ENCODE data around the gene CDNF.
"Not testable (repeated sequence)": the region's sequence is repeated elsewhere in the genome, so short reads cannot be mapped to it uniquely, and the experiment has no call there.

The CDNF gene

GRCh38 chr10:14864466-14864865 lies 26.6 kb upstream of the CDNF start:
- peaks cover 49% of the 10 kb centered on the region for H3K36me3 ChIP-seq (ENCODE audit: control insufficient read depth, insufficient read depth, low read length)
- not testable (repeated sequence) for H3K9me3 ChIP-seq (ENCODE audit: control insufficient read depth, insufficient read depth, low read length); H3K4me3 ChIP-seq (ENCODE audit: low read depth, low read length)

GRCh38 chr10:14860791-14861190 lies 23.0 kb upstream of the CDNF start:
- no peaks in the 10 kb centered on the region for H3K9me3 ChIP-seq (ENCODE audit: control insufficient read depth, insufficient read depth, low read length)
- no peaks in the 10 kb centered on the region for H3K27me3 ChIP-seq (ENCODE audit: control insufficient read depth, insufficient read depth, low read length)
- no peak overlapping the region for H3K4me3 ChIP-seq (ENCODE audit: low read depth, low read length)
- no peaks in the 10 kb centered on the region for H3K4me1 ChIP-seq (ENCODE audit: control insufficient read depth, insufficient read depth, low read length)
- H3K27ac ChIP-seq (ENCODE audit: low read depth, low read length): no peak overlapping the region
- H3K36me3 ChIP-seq (ENCODE audit: control insufficient read depth, insufficient read depth, low read length): peaks cover 49% of the 10 kb centered on the region
- no peak overlapping the region for H3K9ac ChIP-seq (ENCODE audit: low read depth, low read length)

More at GRCh38 chr10:14864466-14864865, 26.6 kb upstream of the CDNF start:
- H3K27me3 ChIP-seq (ENCODE audit: control insufficient read depth, insufficient read depth, low read length); H3K4me1 ChIP-seq (ENCODE audit: control insufficient read depth, insufficient read depth, low read length); H3K9ac ChIP-seq (ENCODE audit: low read depth, low read length); H3K27ac ChIP-seq (ENCODE audit: low read depth, low read length): not testable (repeated sequence)

- Histone ChIP-seq H3K9ac (ENCODE audit: low read depth, low read length) (no peak overlapping the region), H3K36me3 (ENCODE audit: control insufficient read depth, insufficient read depth, low read length) (peaks cover 58% of the 10 kb centered on the region), H3K4me1 (ENCODE audit: control insufficient read depth, insufficient read depth, low read length) (no peaks in the 10 kb centered on the region), H3K27ac (ENCODE audit: low read depth, low read length) (no peak overlapping the region), H3K4me3 (ENCODE audit: low read depth, low read length) (no peak overlapping the region), H3K27me3 (ENCODE audit: control insufficient read depth, insufficient read depth, low read length) (no peaks in the 10 kb centered on the region), H3K9me3 (ENCODE audit: control insufficient read depth, insufficient read depth, low read length) (no peaks in the 10 kb centered on the region)
These were observed 21.9 kb upstream of the CDNF start for GRCh38 chr10:14859775-14860174.

- Histone ChIP-seq H3K9ac (ENCODE audit: low read depth, low read length) (no peak overlapping the region), H3K9me3 (ENCODE audit: control insufficient read depth, insufficient read depth, low read length) (no peaks in the 10 kb centered on the region), H3K36me3 (ENCODE audit: control insufficient read depth, insufficient read depth, low read length) (peaks cover 65% of the 10 kb centered on the region), H3K27me3 (ENCODE audit: control insufficient read depth, insufficient read depth, low read length) (no peaks in the 10 kb centered on the region), H3K27ac (ENCODE audit: low read depth, low read length) (no peak overlapping the region), H3K4me3 (ENCODE audit: low read depth, low read length) (no peak overlapping the region), H3K4me1 (ENCODE audit: control insufficient read depth, insufficient read depth, low read length) (no peaks in the 10 kb centered on the region)
These were observed 21.2 kb upstream of the CDNF start for GRCh38 chr10:14859043-14859442.

- Histone ChIP-seq H3K36me3 (ENCODE audit: control insufficient read depth, insufficient read depth, low read length) (peaks cover 69% of the 10 kb centered on the region), H3K4me1 (ENCODE audit: control insufficient read depth, insufficient read depth, low read length) (no peaks in the 10 kb centered on the region), H3K9me3 (ENCODE audit: control insufficient read depth, insufficient read depth, low read length) (no peaks in the 10 kb centered on the region), H3K27me3 (ENCODE audit: control insufficient read depth, insufficient read depth, low read length) (no peaks in the 10 kb centered on the region), H3K9ac (ENCODE audit: low read depth, low read length) (no peak overlapping the region), H3K4me3 (ENCODE audit: low read depth, low read length) (no peak overlapping the region), H3K27ac (ENCODE audit: low read depth, low read length) (no peak overlapping the region)
These were observed 20.6 kb upstream of the CDNF start for GRCh38 chr10:14858338-14858960.

GRCh38 chr10:14855453-14855852 lies 17.6 kb upstream of the CDNF start:
- peaks cover 88% of the 10 kb centered on the region for H3K36me3 ChIP-seq (ENCODE audit: control insufficient read depth, insufficient read depth, low read length)
- H3K27me3 ChIP-seq (ENCODE audit: control insufficient read depth, insufficient read depth, low read length): no peaks in the 10 kb centered on the region
- H3K9ac ChIP-seq (ENCODE audit: low read depth, low read length): no peak overlapping the region
- H3K9me3 ChIP-seq (ENCODE audit: control insufficient read depth, insufficient read depth, low read length): no peaks in the 10 kb centered on the region
- H3K4me3 ChIP-seq (ENCODE audit: low read depth, low read length): no peak overlapping the region
- H3K4me1 ChIP-seq (ENCODE audit: control insufficient read depth, insufficient read depth, low read length): no peaks in the 10 kb centered on the region
- no peak overlapping the region for H3K27ac ChIP-seq (ENCODE audit: low read depth, low read length)

GRCh38 chr10:14852236-14852635 lies 14.4 kb upstream of the CDNF start:
- H3K27me3 ChIP-seq (ENCODE audit: control insufficient read depth, insufficient read depth, low read length): no peaks in the 10 kb centered on the region
- H3K4me3 ChIP-seq (ENCODE audit: low read depth, low read length): no peak overlapping the region
- H3K9me3 ChIP-seq (ENCODE audit: control insufficient read depth, insufficient read depth, low read length): no peaks in the 10 kb centered on the region
- peaks cover 82% of the 10 kb centered on the region for H3K36me3 ChIP-seq (ENCODE audit: control insufficient read depth, insufficient read depth, low read length)
- H3K9ac ChIP-seq (ENCODE audit: low read depth, low read length): no peak overlapping the region
- H3K4me1 ChIP-seq (ENCODE audit: control insufficient read depth, insufficient read depth, low read length): no peaks in the 10 kb centered on the region
- H3K27ac ChIP-seq (ENCODE audit: low read depth, low read length): no peak overlapping the region

- Histone ChIP-seq H3K9me3 (ENCODE audit: control insufficient read depth, insufficient read depth, low read length) (no peaks in the 10 kb centered on the region), H3K27me3 (ENCODE audit: control insufficient read depth, insufficient read depth, low read length) (no peaks in the 10 kb centered on the region), H3K9ac (ENCODE audit: low read depth, low read length) (no peak overlapping the region), H3K36me3 (ENCODE audit: control insufficient read depth, insufficient read depth, low read length) (peaks cover 71% of the 10 kb centered on the region), H3K4me3 (ENCODE audit: low read depth, low read length) (no peak overlapping the region), H3K4me1 (ENCODE audit: control insufficient read depth, insufficient read depth, low read length) (no peaks in the 10 kb centered on the region), H3K27ac (ENCODE audit: low read depth, low read length) (no peak overlapping the region)
These were observed 7.1 kb upstream of the CDNF start for GRCh38 chr10:14844948-14845347.

GRCh38 chr10:14843327-14843988 lies 5.6 kb upstream of the CDNF start:
- H3K27me3 ChIP-seq (ENCODE audit: control insufficient read depth, insufficient read depth, low read length): no peaks in the 10 kb centered on the region
- no peaks in the 10 kb centered on the region for H3K9me3 ChIP-seq (ENCODE audit: control insufficient read depth, insufficient read depth, low read length)
- no peak overlapping the region for H3K4me3 ChIP-seq (ENCODE audit: low read depth, low read length)
- H3K36me3 ChIP-seq (ENCODE audit: control insufficient read depth, insufficient read depth, low read length): peaks cover 56% of the 10 kb centered on the region
- H3K4me1 ChIP-seq (ENCODE audit: control insufficient read depth, insufficient read depth, low read length): 0 out of 2 replicates have a peak, but pooled peaks cover 4% of the 10 kb centered on the region
- no peak overlapping the region for H3K27ac ChIP-seq (ENCODE audit: low read depth, low read length)
- H3K9ac ChIP-seq (ENCODE audit: low read depth, low read length): no peak overlapping the region

GRCh38 chr10:14840178-14840577 lies 2.3 kb upstream of the CDNF start:
- no peak overlapping the region for H3K9ac ChIP-seq (ENCODE audit: low read depth, low read length)
- no peaks in the 10 kb centered on the region for H3K9me3 ChIP-seq (ENCODE audit: control insufficient read depth, insufficient read depth, low read length)

GRCh38 chr10:14839305-14839695 lies 1.5 kb upstream of the CDNF start:
- Histone ChIP-seq H3K27ac (ENCODE audit: low read depth, low read length) (peak overlapping the region; percentile 96), H3K9ac (ENCODE audit: low read depth, low read length) (peak overlapping the region; percentile 94), H3K4me1 (ENCODE audit: control insufficient read depth, insufficient read depth, low read length) (peaks cover 10% of the 10 kb centered on the region; the same call in 1 of the 2 replicates), H3K9me3 (ENCODE audit: control insufficient read depth, insufficient read depth, low read length) (no peaks in the 10 kb centered on the region), H3K36me3 (ENCODE audit: control insufficient read depth, insufficient read depth, low read length) (peaks cover 44% of the 10 kb centered on the region), H3K27me3 (ENCODE audit: control insufficient read depth, insufficient read depth, low read length) (no peaks in the 10 kb centered on the region), H3K4me3 (ENCODE audit: low read depth, low read length) (peak overlapping the region; percentile 90)

More at GRCh38 chr10:14840178-14840577, 2.3 kb upstream of the CDNF start:
- H3K4me3 ChIP-seq (ENCODE audit: low read depth, low read length): no peak overlapping the region
- H3K27me3 ChIP-seq (ENCODE audit: control insufficient read depth, insufficient read depth, low read length): no peaks in the 10 kb centered on the region
- H3K27ac ChIP-seq (ENCODE audit: low read depth, low read length): no peak overlapping the region
- H3K4me1 ChIP-seq (ENCODE audit: control insufficient read depth, insufficient read depth, low read length): peaks cover 10% of the 10 kb centered on the region; the same call in 1 of the 2 replicates
- H3K36me3 ChIP-seq (ENCODE audit: control insufficient read depth, insufficient read depth, low read length): peaks cover 52% of the 10 kb centered on the region

Data from HUES48 (cell line).